ENCODE data around the gene ANGPTL2.

DNA sequence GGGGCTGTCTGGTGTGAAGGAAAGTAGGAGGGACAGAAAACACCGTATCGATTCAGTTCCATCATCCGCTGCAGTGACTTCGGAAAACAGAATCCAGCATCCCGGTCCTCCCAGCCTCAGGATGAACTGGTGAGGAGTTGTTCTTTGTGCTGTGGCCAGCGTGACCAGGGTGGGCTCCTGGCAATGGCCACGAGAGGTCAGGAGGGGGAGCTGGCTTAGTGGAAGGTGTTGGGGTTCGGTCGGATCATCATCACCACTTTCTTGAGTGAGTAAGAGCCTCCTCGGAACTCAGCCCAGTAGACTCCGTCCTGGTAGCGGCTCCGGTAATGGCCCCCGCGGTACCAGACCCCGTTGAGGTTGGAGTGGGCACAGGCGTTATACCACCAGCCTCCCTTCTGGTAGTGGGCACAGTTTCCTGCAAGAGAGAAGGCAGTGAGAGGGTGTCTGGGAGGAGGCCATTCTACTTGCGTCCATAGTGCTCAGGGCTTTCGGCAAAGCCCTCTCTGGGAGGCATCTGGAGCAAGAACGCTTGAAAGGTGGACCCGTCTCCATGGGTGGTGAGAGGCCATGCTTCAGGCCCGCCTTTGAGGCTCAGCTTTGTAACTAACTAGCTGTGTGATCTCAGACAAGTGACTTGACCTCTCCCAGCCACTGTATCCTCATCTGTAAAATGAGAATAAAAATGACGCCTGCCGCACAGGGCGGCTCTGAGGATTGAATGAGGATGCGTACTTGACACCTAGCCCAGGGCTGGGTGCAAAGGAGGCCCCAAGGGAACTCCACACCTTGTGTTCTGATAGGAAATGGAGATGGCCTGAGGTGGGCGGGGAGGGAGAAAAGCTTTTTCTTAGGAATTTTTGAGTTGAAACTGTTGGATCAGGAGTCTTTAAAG lies 33.5 kb downstream of the ANGPTL2 start:
- TF ChIP-seq, protein P1, sequence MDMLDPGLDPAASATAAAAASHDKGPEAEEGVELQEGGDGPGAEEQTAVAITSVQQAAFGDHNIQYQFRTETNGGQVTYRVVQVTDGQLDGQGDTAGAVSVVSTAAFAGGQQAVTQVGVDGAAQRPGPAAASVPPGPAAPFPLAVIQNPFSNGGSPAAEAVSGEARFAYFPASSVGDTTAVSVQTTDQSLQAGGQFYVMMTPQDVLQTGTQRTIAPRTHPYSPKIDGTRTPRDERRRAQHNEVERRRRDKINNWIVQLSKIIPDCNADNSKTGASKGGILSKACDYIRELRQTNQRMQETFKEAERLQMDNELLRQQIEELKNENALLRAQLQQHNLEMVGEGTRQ (IDR thresholded peaks at IDR 0.05; ENCODE audit: low read depth, low read length) = no peak
- no peak for TF ChIP-seq CEBPB (IDR thresholded peaks at IDR 0.05; ENCODE audit: low read depth, low read length)
- TF ChIP-seq, protein P2, sequence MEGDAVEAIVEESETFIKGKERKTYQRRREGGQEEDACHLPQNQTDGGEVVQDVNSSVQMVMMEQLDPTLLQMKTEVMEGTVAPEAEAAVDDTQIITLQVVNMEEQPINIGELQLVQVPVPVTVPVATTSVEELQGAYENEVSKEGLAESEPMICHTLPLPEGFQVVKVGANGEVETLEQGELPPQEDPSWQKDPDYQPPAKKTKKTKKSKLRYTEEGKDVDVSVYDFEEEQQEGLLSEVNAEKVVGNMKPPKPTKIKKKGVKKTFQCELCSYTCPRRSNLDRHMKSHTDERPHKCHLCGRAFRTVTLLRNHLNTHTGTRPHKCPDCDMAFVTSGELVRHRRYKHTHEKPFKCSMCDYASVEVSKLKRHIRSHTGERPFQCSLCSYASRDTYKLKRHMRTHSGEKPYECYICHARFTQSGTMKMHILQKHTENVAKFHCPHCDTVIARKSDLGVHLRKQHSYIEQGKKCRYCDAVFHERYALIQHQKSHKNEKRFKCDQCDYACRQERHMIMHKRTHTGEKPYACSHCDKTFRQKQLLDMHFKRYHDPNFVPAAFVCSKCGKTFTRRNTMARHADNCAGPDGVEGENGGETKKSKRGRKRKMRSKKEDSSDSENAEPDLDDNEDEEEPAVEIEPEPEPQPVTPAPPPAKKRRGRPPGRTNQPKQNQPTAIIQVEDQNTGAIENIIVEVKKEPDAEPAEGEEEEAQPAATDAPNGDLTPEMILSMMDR (conservative IDR thresholded peaks at IDR 0.05; ENCODE audit: low read depth, low read length) = no peak
- TF ChIP-seq POLR2A (IDR thresholded peaks at IDR 0.05; ENCODE audit: low read depth, low read length) = no peak
- TF ChIP-seq MXI1 (IDR thresholded peaks at IDR 0.05; ENCODE audit: borderline replicate concordance, low read depth, low read length) = no peak
- TF ChIP-seq, protein P3, sequence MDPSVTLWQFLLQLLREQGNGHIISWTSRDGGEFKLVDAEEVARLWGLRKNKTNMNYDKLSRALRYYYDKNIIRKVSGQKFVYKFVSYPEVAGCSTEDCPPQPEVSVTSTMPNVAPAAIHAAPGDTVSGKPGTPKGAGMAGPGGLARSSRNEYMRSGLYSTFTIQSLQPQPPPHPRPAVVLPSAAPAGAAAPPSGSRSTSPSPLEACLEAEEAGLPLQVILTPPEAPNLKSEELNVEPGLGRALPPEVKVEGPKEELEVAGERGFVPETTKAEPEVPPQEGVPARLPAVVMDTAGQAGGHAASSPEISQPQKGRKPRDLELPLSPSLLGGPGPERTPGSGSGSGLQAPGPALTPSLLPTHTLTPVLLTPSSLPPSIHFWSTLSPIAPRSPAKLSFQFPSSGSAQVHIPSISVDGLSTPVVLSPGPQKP (IDR thresholded peaks at IDR 0.05; ENCODE audit: borderline replicate concordance, low read depth, low read length) = no peak
- TF ChIP-seq MAFK (IDR thresholded peaks at IDR 0.05; ENCODE audit: low read depth, low read length) = no peak
- TF ChIP-seq SMC3 (IDR thresholded peaks at IDR 0.05; ENCODE audit: low read depth, low read length) = no peak
- no peak for TF ChIP-seq BHLHE40 (IDR thresholded peaks at IDR 0.05; ENCODE audit: low read depth, low read length)
